ENCODE measurements around the gene LUC7L.
A peak's percentile ranks its signal among the peaks of the same experiment; 100 is the strongest.
"Not testable (repeated sequence)": the region's sequence is repeated elsewhere in the genome, so short reads cannot be mapped to it uniquely, and the experiment has no call there.

Gene LUC7L

GRCh38 chr16:258091-258490, 28.8 kb upstream of the LUC7L start:
- H3K36me3 ChIP-seq (ENCODE audit: insufficient read depth, low read length): peaks cover 62% of the 10 kb centered on the region

GRCh38 chr16:255183-255582, 25.9 kb upstream of the LUC7L start:
- peaks cover 52% of the 10 kb centered on the region for H3K36me3 ChIP-seq (ENCODE audit: insufficient read depth, low read length)

More at GRCh38 chr16:258091-258490, 28.8 kb upstream of the LUC7L start:
- not testable (repeated sequence) for H2AFZ ChIP-seq (ENCODE audit: low read depth, low read length); H3K4me3 ChIP-seq (ENCODE audit: low read length); H3K4me1 ChIP-seq (ENCODE audit: insufficient read depth, low read length); H3K9me3 ChIP-seq (ENCODE audit: low read length); H3K27me3 ChIP-seq (ENCODE audit: insufficient read depth, low read length)

DNA sequence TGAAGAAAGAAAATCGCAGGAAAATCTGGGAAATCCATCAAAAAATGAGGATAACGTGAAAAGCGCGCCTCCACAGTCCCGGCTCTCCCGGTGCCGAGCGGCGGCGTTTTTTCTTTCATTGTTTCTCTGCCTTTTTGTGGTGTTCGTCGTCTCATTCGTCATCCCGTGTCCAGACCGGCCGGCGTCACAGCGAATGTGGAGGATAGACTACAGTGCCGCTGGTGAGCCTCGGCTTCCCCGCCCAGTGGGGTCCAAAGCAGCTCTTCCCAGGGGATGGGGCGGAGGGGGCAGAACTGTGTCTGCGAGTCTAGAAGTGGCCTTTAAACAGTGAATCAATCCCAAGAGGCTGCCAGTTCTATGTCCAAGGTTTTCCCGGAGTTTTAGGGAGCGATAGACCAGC, 25.2 kb upstream of the LUC7L start:
- peaks cover 4% of the 10 kb centered on the region for H3K9me3 ChIP-seq (ENCODE audit: low read length)
- peaks cover 47% of the 10 kb centered on the region for H3K36me3 ChIP-seq (ENCODE audit: insufficient read depth, low read length)
- no peaks in the 10 kb centered on the region for H3K27me3 ChIP-seq (ENCODE audit: insufficient read depth, low read length)
- no peak overlapping the region for H3K4me3 ChIP-seq (ENCODE audit: low read length)
- H2AFZ ChIP-seq (ENCODE audit: low read depth, low read length): no peak overlapping the region
- H3K4me1 ChIP-seq (ENCODE audit: insufficient read depth, low read length): no peaks in the 10 kb centered on the region

More at GRCh38 chr16:255183-255582, 25.9 kb upstream of the LUC7L start:
- H3K4me1 ChIP-seq (ENCODE audit: insufficient read depth, low read length): no peaks in the 10 kb centered on the region
- H3K27me3 ChIP-seq (ENCODE audit: insufficient read depth, low read length): no peaks in the 10 kb centered on the region
- no peak overlapping the region for H2AFZ ChIP-seq (ENCODE audit: low read depth, low read length)
- H3K9me3 ChIP-seq (ENCODE audit: low read length): peaks cover 4% of the 10 kb centered on the region
- H3K4me3 ChIP-seq (ENCODE audit: low read length): no peak overlapping the region

DNA sequence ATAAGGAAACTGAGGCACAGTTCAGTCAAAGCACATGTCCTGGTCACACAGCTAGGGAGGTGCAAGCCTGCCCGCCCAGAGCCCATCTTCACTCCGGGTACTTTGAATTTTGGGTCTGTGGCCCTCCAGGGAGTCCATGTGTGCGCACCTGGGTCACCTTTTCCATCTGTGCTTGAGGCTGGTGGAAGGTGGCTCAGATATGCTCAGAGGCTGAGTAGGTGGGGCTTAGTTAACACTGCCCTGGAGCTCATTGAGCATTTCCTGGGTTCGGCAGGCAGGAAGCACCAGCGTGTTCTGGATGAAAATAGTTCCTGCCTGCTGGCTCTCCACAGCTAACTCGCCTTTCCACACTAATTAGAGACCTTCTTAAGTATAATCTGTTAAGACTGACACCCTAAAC, 24.6 kb upstream of the LUC7L start:
- H3K4me1 ChIP-seq (ENCODE audit: insufficient read depth, low read length): no peaks in the 10 kb centered on the region
- peaks cover 4% of the 10 kb centered on the region for H3K9me3 ChIP-seq (ENCODE audit: low read length)
- H3K36me3 ChIP-seq (ENCODE audit: insufficient read depth, low read length): peaks cover 46% of the 10 kb centered on the region
- no peak overlapping the region for H3K4me3 ChIP-seq (ENCODE audit: low read length)
- H3K27me3 ChIP-seq (ENCODE audit: insufficient read depth, low read length): no peaks in the 10 kb centered on the region
- H2AFZ ChIP-seq (ENCODE audit: low read depth, low read length): no peak overlapping the region

- no peaks in the 10 kb centered on the region for H3K4me1 ChIP-seq (ENCODE audit: insufficient read depth, low read length)
- H3K4me3 ChIP-seq (ENCODE audit: low read length): no peak overlapping the region
- H3K27me3 ChIP-seq (ENCODE audit: insufficient read depth, low read length): no peaks in the 10 kb centered on the region
- H3K9me3 ChIP-seq (ENCODE audit: low read length): peaks cover 4% of the 10 kb centered on the region
- no peak overlapping the region for H2AFZ ChIP-seq (ENCODE audit: low read depth, low read length)
- peaks cover 46% of the 10 kb centered on the region for H3K36me3 ChIP-seq (ENCODE audit: insufficient read depth, low read length)
Measured at GRCh38 chr16:252366-253337, 23.4 kb upstream of the LUC7L start.

GRCh38 chr16:249431-249830, 20.2 kb upstream of the LUC7L start:
- no peak overlapping the region for H2AFZ ChIP-seq (ENCODE audit: low read depth, low read length)
- H3K36me3 ChIP-seq (ENCODE audit: insufficient read depth, low read length): peaks cover 35% of the 10 kb centered on the region
- no peaks in the 10 kb centered on the region for H3K27me3 ChIP-seq (ENCODE audit: insufficient read depth, low read length)
- H3K4me3 ChIP-seq (ENCODE audit: low read length): no peak overlapping the region
- no peaks in the 10 kb centered on the region for H3K9me3 ChIP-seq (ENCODE audit: low read length)
- no peaks in the 10 kb centered on the region for H3K4me1 ChIP-seq (ENCODE audit: insufficient read depth, low read length)

- Histone ChIP-seq H3K36me3 (ENCODE audit: insufficient read depth, low read length) (peaks cover 20% of the 10 kb centered on the region), H3K4me1 (ENCODE audit: insufficient read depth, low read length) (no peaks in the 10 kb centered on the region), H3K27me3 (ENCODE audit: insufficient read depth, low read length) (no peaks in the 10 kb centered on the region), H3K9me3 (ENCODE audit: low read length) (no peaks in the 10 kb centered on the region), H3K4me3 (ENCODE audit: low read length) (no peak overlapping the region), H2AFZ (ENCODE audit: low read depth, low read length) (no peak overlapping the region)
Measured at GRCh38 chr16:247027-247426, 17.8 kb upstream of the LUC7L start.

DNA sequence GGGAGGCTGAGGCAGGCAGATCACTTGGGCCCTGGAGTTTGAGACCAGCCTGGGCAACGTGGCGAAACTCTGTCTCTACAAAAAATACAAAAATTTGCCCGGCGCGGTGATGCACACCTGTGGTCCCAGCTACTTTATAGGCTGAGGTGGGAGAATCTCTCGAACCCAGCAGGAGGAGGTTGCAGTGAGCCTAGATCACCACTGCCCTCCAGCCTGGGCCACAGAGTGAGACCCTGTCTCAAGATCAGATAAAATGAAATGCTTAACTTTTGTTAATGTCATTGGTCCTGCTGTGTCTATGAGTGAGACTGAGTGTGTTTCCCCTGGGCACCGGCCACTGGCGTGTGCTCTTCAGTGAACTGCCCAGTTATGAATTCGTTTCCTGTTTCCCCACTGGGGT, 15.9 kb upstream of the LUC7L start:
- Histone ChIP-seq H3K27me3 (ENCODE audit: insufficient read depth, low read length) (no peaks in the 10 kb centered on the region), H3K36me3 (ENCODE audit: insufficient read depth, low read length) (peaks cover 20% of the 10 kb centered on the region), H3K4me3 (ENCODE audit: low read length) (no peak overlapping the region), H3K9me3 (ENCODE audit: low read length) (peaks cover 4% of the 10 kb centered on the region), H3K4me1 (ENCODE audit: insufficient read depth, low read length) (no peaks in the 10 kb centered on the region), H2AFZ (ENCODE audit: low read depth, low read length) (no peak overlapping the region)

GRCh38 chr16:243348-243747, 14.1 kb upstream of the LUC7L start:
- Histone ChIP-seq H3K4me3 (ENCODE audit: low read length) (no peak overlapping the region), H3K9me3 (ENCODE audit: low read length) (peaks cover 4% of the 10 kb centered on the region), H3K4me1 (ENCODE audit: insufficient read depth, low read length) (no peaks in the 10 kb centered on the region), H3K27me3 (ENCODE audit: insufficient read depth, low read length) (no peaks in the 10 kb centered on the region), H3K36me3 (ENCODE audit: insufficient read depth, low read length) (peaks cover 14% of the 10 kb centered on the region), H2AFZ (ENCODE audit: low read depth, low read length) (no peak overlapping the region)

- Histone ChIP-seq H3K27me3 (ENCODE audit: insufficient read depth, low read length) (no peaks in the 10 kb centered on the region), H2AFZ (ENCODE audit: low read depth, low read length) (no peak overlapping the region), H3K9me3 (ENCODE audit: low read length) (peaks cover 4% of the 10 kb centered on the region), H3K4me1 (ENCODE audit: insufficient read depth, low read length) (no peaks in the 10 kb centered on the region), H3K36me3 (ENCODE audit: insufficient read depth, low read length) (peaks cover 18% of the 10 kb centered on the region), H3K4me3 (ENCODE audit: low read length) (no peak overlapping the region)
Measured at GRCh38 chr16:242281-242680, 13.0 kb upstream of the LUC7L start.

DNA sequence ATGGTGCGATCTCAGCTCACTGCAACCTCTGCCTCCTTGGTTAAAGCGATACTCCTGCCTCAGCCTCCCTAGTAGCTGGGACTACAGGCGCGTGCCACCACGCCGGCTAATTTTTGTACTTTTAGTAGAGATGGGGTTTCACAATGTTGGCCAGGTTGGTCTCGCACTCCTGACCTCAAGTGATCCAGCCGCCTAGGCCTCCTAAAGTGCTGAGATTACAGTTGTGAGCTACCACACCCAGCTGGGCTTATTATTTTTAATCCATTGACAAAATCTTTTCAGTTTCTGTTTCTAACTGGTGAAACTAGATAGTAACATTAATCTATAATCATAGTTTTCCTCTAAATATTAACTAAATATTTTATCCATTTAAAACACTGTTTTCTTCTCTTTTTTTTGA, 11.3 kb upstream of the LUC7L start:
- peaks cover 14% of the 10 kb centered on the region for H3K36me3 ChIP-seq (ENCODE audit: insufficient read depth, low read length)
- no peaks in the 10 kb centered on the region for H3K27me3 ChIP-seq (ENCODE audit: insufficient read depth, low read length)
- H3K4me3 ChIP-seq (ENCODE audit: low read length): no peak overlapping the region
- H3K4me1 ChIP-seq (ENCODE audit: insufficient read depth, low read length): no peaks in the 10 kb centered on the region
- H2AFZ ChIP-seq (ENCODE audit: low read depth, low read length): no peak overlapping the region
- H3K9me3 ChIP-seq (ENCODE audit: low read length): peaks cover 4% of the 10 kb centered on the region

DNA sequence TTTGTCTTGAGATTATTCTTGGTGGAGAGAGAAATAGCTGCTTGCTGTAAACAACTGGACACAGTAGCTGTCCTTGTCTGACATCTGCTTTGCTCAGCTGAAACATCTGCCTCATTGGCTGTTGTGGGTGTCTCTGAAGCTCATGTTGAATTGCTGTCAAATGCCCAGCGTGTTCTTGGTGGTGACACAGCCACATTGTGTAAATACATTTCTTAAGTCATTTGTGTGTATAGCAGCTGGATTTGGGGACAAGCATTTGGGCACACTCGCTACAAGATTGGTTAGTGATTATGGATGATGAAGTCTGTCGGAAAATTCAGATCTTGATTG, 10.7 kb upstream of the LUC7L start:
- no peak overlapping the region for H3K4me3 ChIP-seq (ENCODE audit: low read length)
- no peak overlapping the region for H2AFZ ChIP-seq (ENCODE audit: low read depth, low read length)
- H3K9me3 ChIP-seq (ENCODE audit: low read length): peaks cover 4% of the 10 kb centered on the region
- H3K27me3 ChIP-seq (ENCODE audit: insufficient read depth, low read length): no peaks in the 10 kb centered on the region
- H3K36me3 ChIP-seq (ENCODE audit: insufficient read depth, low read length): peaks cover 14% of the 10 kb centered on the region
- H3K4me1 ChIP-seq (ENCODE audit: insufficient read depth, low read length): peaks cover 3% of the 10 kb centered on the region

DNA sequence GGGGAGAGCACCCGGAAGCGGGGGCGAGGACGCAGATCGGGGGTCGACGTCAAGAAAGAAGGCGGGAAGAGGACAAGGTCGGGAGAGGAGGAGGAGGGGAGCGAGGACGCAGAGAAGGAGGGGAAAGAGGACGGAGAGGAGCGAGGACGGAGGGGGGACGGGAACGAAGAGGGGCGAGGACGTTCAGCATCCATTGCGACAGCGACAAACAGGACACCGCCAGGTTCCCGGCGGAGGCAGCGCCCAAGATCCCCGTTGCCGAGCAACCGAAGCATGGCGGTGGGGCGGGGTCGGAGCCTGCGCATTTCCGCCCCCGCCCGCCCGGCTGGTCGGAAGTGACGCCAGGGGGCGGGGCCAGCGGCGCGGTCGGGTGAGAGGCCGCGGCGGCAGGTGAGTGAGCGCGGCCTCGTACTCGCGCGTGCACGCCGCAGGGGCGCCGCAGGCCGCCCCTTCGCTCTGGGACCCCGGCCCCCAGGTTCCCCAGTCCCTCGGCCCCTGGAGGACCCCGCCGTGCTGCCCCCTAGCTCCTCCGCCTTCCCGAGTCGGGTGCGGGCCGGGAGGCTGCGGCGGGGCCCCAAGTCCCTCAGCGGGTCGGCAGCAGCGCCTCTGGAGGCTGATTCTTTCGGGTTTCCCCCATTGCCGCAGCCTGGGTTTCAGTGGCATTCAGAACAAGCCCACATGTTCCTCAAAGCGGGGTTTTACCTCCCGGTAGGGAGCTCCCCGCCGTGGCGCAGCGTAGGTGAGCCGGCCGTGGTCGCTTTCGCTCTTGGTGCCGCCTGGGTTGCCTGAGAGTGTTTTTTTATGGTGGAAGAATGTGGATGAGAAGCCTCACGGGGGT, 5.4 kb upstream of the LUC7L start, which contains the start of gene FAM234A:
FAM234A (plus strand) TSS at position 354 of the 838 bp plus-strand sequence. CDS start 19,593 bp downstream, outside the sequence.
- H3K27me3 ChIP-seq (ENCODE audit: insufficient read depth, low read length): no peaks in the 10 kb centered on the region
- peak within 1 kb of the TSS; percentile 62 for H2AFZ ChIP-seq (ENCODE audit: low read depth, low read length)
- H3K4me1 ChIP-seq (ENCODE audit: insufficient read depth, low read length): peaks cover 3% of the 10 kb centered on the region
- no peaks in the 10 kb centered on the region for H3K9me3 ChIP-seq (ENCODE audit: low read length)
- H3K36me3 ChIP-seq (ENCODE audit: insufficient read depth, low read length): peaks cover 5% of the 10 kb centered on the region
- H3K4me3 ChIP-seq (ENCODE audit: low read length): peak within 1 kb of the TSS; percentile 76
